Stimulated activated naive CD4-positive, alpha-beta T cell (primary cell): ENCODE results near the gene HSPB8.

Experiments used
- DNase-seq, 6 experiments: peaks; one replicate each; lab custom pipeline; 2025; lab: John Stamatoyannopoulos, UW

The HSPB8 gene

GRCh38 chr12:119171291-119171690, 7.4 kb upstream of the HSPB8 start:
- DNase-seq, result no peak

- no peak for DNase-seq
Measured at GRCh38 chr12:119171691-119172425, 6.9 kb upstream of the HSPB8 start.

- DNase-seq, result no peak
Measured at GRCh38 chr12:119175081-119175480, 3.6 kb upstream of the HSPB8 start.

GRCh38 chr12:119176267-119177055, 2.3 kb upstream of the HSPB8 start:
- no peak for DNase-seq

- no peak for DNase-seq
Measured at GRCh38 chr12:119177056-119177325, 1.7 kb upstream of the HSPB8 start.

- DNase-seq, result no peak
Measured at GRCh38 chr12:119177724-119178380, 879 bp upstream of the HSPB8 start.

GRCh38 chr12:119179335-119180021, 747 bp downstream of the HSPB8 start:
- no peak for DNase-seq

- DNase-seq, result no peak
Measured at GRCh38 chr12:119180380-119181040, 1.8 kb downstream of the HSPB8 start.

- DNase-seq, result no peak
Measured at GRCh38 chr12:119181202-119181601, 2.5 kb downstream of the HSPB8 start.

- no peak for DNase-seq
Measured at GRCh38 chr12:119181944-119182343, 3.2 kb downstream of the HSPB8 start.

- no peak for DNase-seq
Measured at GRCh38 chr12:119182701-119183493, 4.2 kb downstream of the HSPB8 start.

GRCh38 chr12:119183942-119184695, 5.4 kb downstream of the HSPB8 start:
- DNase-seq, result no peak

GRCh38 chr12:119195256-119195655, 16.5 kb downstream of the HSPB8 start:
- DNase-seq, result no peak

GRCh38 chr12:119198440-119198839, 19.7 kb downstream of the HSPB8 start:
- DNase-seq, result no peak

- no peak for DNase-seq
Measured at GRCh38 chr12:119200601-119201000, 21.9 kb downstream of the HSPB8 start.

GRCh38 chr12:119201789-119202543, 23.2 kb downstream of the HSPB8 start:
- no peak for DNase-seq

- no peak for DNase-seq
Measured at GRCh38 chr12:119202544-119202943, 23.8 kb downstream of the HSPB8 start.

GRCh38 chr12:119204131-119204530, 25.4 kb downstream of the HSPB8 start:
- no peak for DNase-seq

GRCh38 chr12:119204671-119205285, 26.0 kb downstream of the HSPB8 start:
- DNase-seq, result no peak
